H1 (cell line): Measurements from ENCODE around the gene DYRK1B. TPM values are rescaled to one million over a fixed set of nuclear protein-coding genes. Genes with fewer than 3 reads are reported as not detected.

Experiments
- ASH2L ChIP-seq: fragments of 200-600, 300-600 bp; sonication (generic); IDR thresholded peaks from one replicate; pipeline ENCODE4 v1.7.1; 2017; ENCODE audit warnings: low read length
- CREB1 ChIP-seq: IDR thresholded peaks from 2 replicates; pipeline ENCODE4 v1.6.1; 2012; ENCODE audit warnings: inconsistent platforms
- EP300 ChIP-seq, 2 experiments: IDR thresholded peaks; 1 replicate in 1 of 2; 2 replicates in 1 of 2; pipeline ENCODE4 v1.6.1; 2011 to 2012; ENCODE audit warnings: low read depth in 2 of 2, low read length in 2 of 2, mild to moderate bottlenecking in 2 of 2, borderline replicate concordance in 1 of 2, inconsistent platforms in 1 of 2, moderate library complexity in 1 of 2
- EZH2 ChIP-seq: fragments of 200-600 bp; sonication (generic); IDR thresholded peaks from 2 replicates; pipeline ENCODE4 v1.7.1; 2012; ENCODE audit warnings: low read depth, mild to moderate bottlenecking, moderate library complexity, low read length, inconsistent platforms; ENCODE audit not compliant: severe bottlenecking
- FOSL1 ChIP-seq: IDR thresholded peaks from 2 replicates; pipeline ENCODE4 v1.6.1; 2011; ENCODE audit warnings: mild to moderate bottlenecking, low read depth, low read length, moderate library complexity; ENCODE audit not compliant: insufficient read depth
- HDAC2 ChIP-seq, 2 experiments: fragments of 300-600 bp in 1 of 2; sonication (generic) in 1 of 2; IDR thresholded peaks; 2 replicates each; pipeline ENCODE4 v1.6.1; 2011 to 2012; ENCODE audit warnings: low read depth in 2 of 2, low read length in 2 of 2, mild to moderate bottlenecking in 2 of 2, moderate library complexity in 2 of 2, borderline replicate concordance in 1 of 2, inconsistent platforms in 1 of 2
- KDM5A ChIP-seq: fragments of 200-600 bp; IDR thresholded peaks from 2 replicates; pipeline ENCODE4 v1.7.1; 2012; ENCODE audit warnings: mild to moderate bottlenecking, low read length, inconsistent platforms, mixed read lengths
- NRF1 ChIP-seq: IDR thresholded peaks from 2 replicates; pipeline ENCODE4 v1.6.1; 2011; ENCODE audit warnings: mild to moderate bottlenecking, low read depth, low read length, improper control_type of control experiment
- POLR2AphosphoS5 ChIP-seq: IDR thresholded peaks from 2 replicates; pipeline ENCODE4 v1.6.1; 2011; ENCODE audit warnings: low read depth, low read length
- RFX5 ChIP-seq: IDR thresholded peaks from 2 replicates; pipeline ENCODE4 v1.6.1; 2011; ENCODE audit warnings: low read depth, low read length, improper control_type of control experiment, borderline replicate concordance
- RNF2 ChIP-seq: fragments of 200-900, 300-1000 bp; sonication (generic); IDR thresholded peaks from 2 replicates; pipeline ENCODE4 v1.7.1; 2016; ENCODE audit warnings: borderline replicate concordance, low read depth, mild to moderate bottlenecking, antibody characterized with exemption, low read length; ENCODE audit not compliant: poor library complexity, severe bottlenecking; ENCODE audit errors: missing control alignments
- SAP30 ChIP-seq: fragments of 300-600 bp; sonication (generic); IDR thresholded peaks from 2 replicates; pipeline ENCODE4 v1.7.1; 2012; ENCODE audit warnings: low read length, moderate library complexity, mild to moderate bottlenecking, inconsistent platforms; ENCODE audit not compliant: insufficient read depth, insufficient replicate concordance
- SIN3A ChIP-seq, 2 experiments: IDR thresholded peaks in 1 of 2; conservative IDR thresholded peaks in 1 of 2; 2 replicates each; pipeline ENCODE4 v1.6.1; 2011 to 2012; ENCODE audit warnings: low read length in 2 of 2, improper control_type of control experiment in 1 of 2, low read depth in 1 of 2, mild to moderate bottlenecking in 1 of 2
- SP1 ChIP-seq: IDR thresholded peaks from 2 replicates; pipeline ENCODE4 v1.6.1; 2011; ENCODE audit warnings: low read depth, low read length
- SP4 ChIP-seq: IDR thresholded peaks from 2 replicates; pipeline ENCODE4 v1.6.1; 2012; ENCODE audit warnings: low read length, inconsistent platforms
- SUZ12 ChIP-seq: fragments of 200-600 bp; sonication (generic); IDR thresholded peaks from 2 replicates; pipeline ENCODE4 v1.6.1; 2012; ENCODE audit warnings: mild to moderate bottlenecking, inconsistent platforms, low read length, moderate library complexity, mixed read lengths
- TAF7 ChIP-seq: optimal IDR thresholded peaks from 2 replicates; pipeline ENCODE3; 2011; ENCODE audit warnings: low read depth, mild to moderate bottlenecking, inconsistent platforms, low read length, moderate library complexity, borderline replicate concordance
- TCF12 ChIP-seq: IDR thresholded peaks from 2 replicates; pipeline ENCODE4 v1.6.1; 2011; ENCODE audit warnings: low read depth, mild to moderate bottlenecking, low read length
- YY1 ChIP-seq: IDR thresholded peaks from 2 replicates; pipeline ENCODE4 v1.6.1; 2011; ENCODE audit warnings: low read depth, mild to moderate bottlenecking, low read length
- polyA plus RNA-seq, 7 experiments: library from polyadenylated mRNA; depleted of rRNA in 3 of 7; stranded (reverse) in 5 of 7; unstranded in 2 of 7; fragments of >200 nt in 5 of 7; fragments of 200-250 nt in 2 of 7; gene quantifications; 1 replicate in 5 of 7; 2 replicates in 1 of 7; 4 replicates in 1 of 7; pipeline versions ENCODE4 v1.2.1 to v1.2.3, GENCODE V29; 2011 to 2013; ENCODE audit warnings: missing spikeins in 2 of 7, mixed read lengths in 2 of 7
- total RNA-seq: library from RNA; stranded (reverse); fragmentation: NEBNext Ultra II Directional; extraction: Animal tissue kit (Norgen Biotek cat#: 25700); gene quantifications from 2 replicates; pipeline ENCODE4 v1.2.1, GENCODE V29; 2021
- TF ChIP-seq, protein P1 (sequence below): IDR thresholded peaks from 2 replicates; pipeline ENCODE4 v1.6.1; 2012; ENCODE audit warnings: inconsistent platforms
- TF ChIP-seq, protein P2 (sequence below): IDR thresholded peaks from 2 replicates; pipeline ENCODE4 v1.6.1; 2012; ENCODE audit warnings: inconsistent platforms

DYRK1B gene
- total and polyA plus RNA-seq, 2 of the 8 experiments (the other 6 are each of a cell fraction or from before 2014, with no cell fraction given) = 6.9 to 14.8 TPM

DNA sequence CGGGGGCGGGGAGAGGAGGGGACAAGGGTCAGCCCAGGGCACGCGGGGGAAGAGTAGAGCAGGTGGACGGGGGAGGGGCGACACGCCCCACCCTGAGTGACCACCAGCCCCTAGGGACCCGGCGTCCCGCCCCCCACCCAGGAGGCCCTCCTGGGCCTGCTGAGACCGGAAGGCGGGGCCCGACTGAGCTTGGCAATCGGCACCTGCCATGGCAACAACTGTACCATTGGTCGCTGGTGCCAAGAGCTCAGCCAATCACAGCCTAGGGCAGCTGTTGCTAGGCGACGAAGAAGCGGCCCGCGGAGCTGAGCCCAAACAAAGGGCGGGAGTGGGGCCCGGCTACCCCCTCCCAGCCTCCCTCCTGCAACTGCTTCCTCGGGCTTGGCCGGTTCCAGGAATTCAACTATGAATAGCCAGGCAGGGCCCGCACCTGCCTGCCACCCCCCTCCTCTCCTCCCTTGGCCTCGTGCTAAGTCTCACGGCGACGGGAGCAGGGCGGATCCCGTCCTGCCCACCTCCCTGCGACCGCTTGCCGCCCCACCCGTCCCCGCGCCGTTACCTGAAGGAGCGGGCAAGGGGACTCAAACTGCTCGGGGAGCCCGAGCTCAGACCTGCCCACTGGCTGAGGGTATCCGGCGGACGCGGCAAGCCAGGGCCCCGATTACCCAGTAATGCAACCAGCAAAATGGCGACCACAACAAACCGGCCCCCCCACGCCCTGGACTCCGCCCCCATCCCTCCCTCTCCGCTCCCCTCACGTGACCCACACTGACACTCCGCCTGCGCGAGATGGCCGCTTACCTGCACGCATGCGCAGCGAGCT lies at the start of gene DYRK1B (continued):
- TF ChIP-seq TAF7 (peak; percentile 37), SUZ12 (no peak), RNF2 (no peak), YY1 (peak; percentile 93), TCF12 (no peak), HDAC2 (IDR thresholded peaks at IDR 0.05; ENCODE audit: borderline replicate concordance in 1 of 2, low read depth in 2 of 2, low read length in 2 of 2) (peak in 1 of 2 experiments; percentile 98; a peak in 2 of 4 replicates), FOSL1 (no peak), NRF1 (peak; percentile 98; the same call in 1 of the 2 replicates), RFX5 (peak; percentile 93), SP4 (peak; percentile 87), CREB1 (peak; percentile 31), EZH2 (no peak), ASH2L (peak; percentile 31), KDM5A (peak; percentile 70; the same call in 1 of the 2 replicates), EP300 (IDR thresholded peaks at IDR 0.05; ENCODE audit: borderline replicate concordance in 1 of 2, low read depth in 2 of 2, low read length in 2 of 2) (0 out of 3 replicates have a peak, but pooled peaks of 1 of the 2 experiments have one; percentile 2), SIN3A (conservative IDR thresholded peaks at IDR 0.05 in 1 of 2, IDR thresholded peaks at IDR 0.05 in 1 of 2; ENCODE audit: low read depth in 1 of 2, low read length in 2 of 2) (peak in 1 of 2 experiments; percentile 99), SP1 (peak; percentile 94), SAP30 (peak; percentile 99), POLR2AphosphoS5 (peak; percentile 83)
- TF ChIP-seq, protein P1, sequence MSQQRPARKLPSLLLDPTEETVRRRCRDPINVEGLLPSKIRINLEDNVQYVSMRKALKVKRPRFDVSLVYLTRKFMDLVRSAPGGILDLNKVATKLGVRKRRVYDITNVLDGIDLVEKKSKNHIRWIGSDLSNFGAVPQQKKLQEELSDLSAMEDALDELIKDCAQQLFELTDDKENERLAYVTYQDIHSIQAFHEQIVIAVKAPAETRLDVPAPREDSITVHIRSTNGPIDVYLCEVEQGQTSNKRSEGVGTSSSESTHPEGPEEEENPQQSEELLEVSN = peak; percentile 15; the same call in 1 of the 2 replicates
- TF ChIP-seq, protein P2, sequence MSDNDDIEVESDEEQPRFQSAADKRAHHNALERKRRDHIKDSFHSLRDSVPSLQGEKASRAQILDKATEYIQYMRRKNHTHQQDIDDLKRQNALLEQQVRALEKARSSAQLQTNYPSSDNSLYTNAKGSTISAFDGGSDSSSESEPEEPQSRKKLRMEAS = peak; percentile 79
